Iris pigment epithelial cell (primary cell): ENCODE data around the gene UBE2K.
"Not testable (repeated sequence)": the region's sequence is repeated elsewhere in the genome, so short reads cannot be mapped to it uniquely, and the experiment has no call there.

Experiments used
- DNase-seq: peaks from one replicate; pipeline ENCODE4 v3.0.0-alpha.2; 2011; ENCODE audit warnings: low read depth

The UBE2K gene

GRCh38 chr4:39729557-39729956, 31.6 kb downstream of the UBE2K start:
- DNase-seq = peak; percentile 79

GRCh38 chr4:39730072-39730471, 32.1 kb downstream of the UBE2K start:
- DNase-seq = peak; percentile 22

GRCh38 chr4:39731908-39732307, 34.0 kb downstream of the UBE2K start:
- no peak for DNase-seq

- DNase-seq = peak; percentile 92
These were observed 34.8 kb downstream of the UBE2K start for GRCh38 chr4:39732728-39733127.

GRCh38 chr4:39739591-39739990, 41.7 kb downstream of the UBE2K start:
- DNase-seq = not testable (repeated sequence)

GRCh38 chr4:39741401-39741800, 43.5 kb downstream of the UBE2K start:
- DNase-seq = peak; percentile 9

- DNase-seq = no peak
These were observed 48.0 kb downstream of the UBE2K start for GRCh38 chr4:39745920-39746319.

- no peak for DNase-seq
These were observed 52.3 kb downstream of the UBE2K start for GRCh38 chr4:39750216-39750615.

- no peak for DNase-seq
These were observed 56.4 kb downstream of the UBE2K start for GRCh38 chr4:39754309-39754708.

- no peak for DNase-seq
These were observed 58.2 kb downstream of the UBE2K start for GRCh38 chr4:39756159-39756558.

- DNase-seq = no peak
These were observed 60.2 kb downstream of the UBE2K start for GRCh38 chr4:39758176-39758575.

- no peak for DNase-seq
These were observed 61.6 kb downstream of the UBE2K start for GRCh38 chr4:39759569-39759968.

GRCh38 chr4:39761005-39761667, 63.2 kb downstream of the UBE2K start:
- DNase-seq = no peak

- DNase-seq = no peak
These were observed 66.0 kb downstream of the UBE2K start for GRCh38 chr4:39763714-39764572.

GRCh38 chr4:39770005-39770404, 72.1 kb downstream of the UBE2K start:
- no peak for DNase-seq

GRCh38 chr4:39770471-39770870, 72.5 kb downstream of the UBE2K start:
- DNase-seq = no peak

GRCh38 chr4:39770969-39771724, 73.2 kb downstream of the UBE2K start:
- DNase-seq = no peak

- not testable (repeated sequence) for DNase-seq
These were observed 84.1 kb downstream of the UBE2K start for GRCh38 chr4:39781988-39782387.

- no peak for DNase-seq
These were observed 87.1 kb downstream of the UBE2K start for GRCh38 chr4:39785083-39785482.

- no peak for DNase-seq
These were observed 88.9 kb downstream of the UBE2K start for GRCh38 chr4:39786838-39787237.

- no peak for DNase-seq
These were observed 94.2 kb downstream of the UBE2K start for GRCh38 chr4:39792128-39792527.

- DNase-seq = no peak
These were observed 94.6 kb downstream of the UBE2K start for GRCh38 chr4:39792529-39792928.

GRCh38 chr4:39792976-39793375, 95.0 kb downstream of the UBE2K start:
- DNase-seq = not testable (repeated sequence)
